Astrocyte of the spinal cord (primary cell): ENCODE results near the gene PPIL4.

Experiments
- DNase-seq: peaks from one replicate; pipeline ENCODE4 v3.0.0; 2011; ENCODE audit warnings: low read depth, low spot score
- H3K4me3 ChIP-seq: 2 replicates; pipeline ENCODE4 v1.5.1; 2011; ENCODE audit warnings: low read depth, mild to moderate bottlenecking, low read length, moderate library complexity
- CTCF ChIP-seq: IDR thresholded peaks from 2 replicates; pipeline ENCODE4 v1.5.1; 2012; ENCODE audit warnings: low read depth, mild to moderate bottlenecking, low read length, inconsistent platforms
- in situ Hi-C: cut with HindIII; loops from 2 replicates; pipeline ENCODE4 v1.10.0; 2017; ENCODE audit warnings: low sequenced_read_pairs

PPIL4 gene

DNA sequence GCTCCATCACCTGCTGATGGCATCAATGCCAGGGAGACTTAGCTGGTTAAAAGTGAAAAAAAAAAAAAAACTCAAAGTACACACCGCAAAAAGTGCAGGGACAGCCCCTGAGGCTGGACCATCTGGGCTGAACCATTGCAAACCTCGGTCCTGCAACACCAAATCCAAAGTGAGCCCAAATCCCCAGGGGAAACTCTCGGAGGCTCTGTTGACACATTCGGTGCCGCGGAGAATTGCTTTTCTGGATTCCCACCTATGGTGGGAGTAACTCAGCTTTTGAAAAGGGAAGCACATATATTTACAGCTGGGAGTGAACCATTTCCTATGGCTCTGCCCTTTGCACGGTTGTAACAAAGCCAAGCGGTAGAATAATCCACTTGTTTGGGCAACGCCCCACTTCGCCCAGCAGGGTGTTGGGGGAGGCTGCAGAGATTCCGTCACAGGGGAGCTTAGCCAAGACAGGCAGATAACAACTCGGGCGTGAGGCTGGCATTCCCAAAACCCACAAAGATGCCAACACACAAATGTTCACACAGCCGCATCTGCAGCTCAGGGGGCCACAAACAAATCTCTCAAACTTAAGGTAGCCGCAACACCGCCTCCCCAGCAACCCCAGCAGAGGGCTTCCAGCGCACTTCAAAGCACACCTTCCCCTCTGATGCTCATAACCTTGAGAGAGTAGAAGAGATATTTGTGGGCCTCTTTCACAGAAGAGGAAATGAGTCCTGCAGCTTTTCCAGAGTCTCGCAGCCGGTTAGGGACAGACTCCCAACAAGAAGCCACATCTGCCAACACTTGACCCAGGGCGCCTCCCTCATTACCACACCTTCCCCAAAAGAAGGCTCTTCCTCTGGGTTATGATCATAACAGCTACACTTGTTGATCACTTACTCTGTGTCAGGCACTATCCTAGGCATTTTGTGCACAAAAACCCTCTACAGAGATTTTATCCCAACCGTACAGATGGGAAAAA, 72.5 kb downstream of the PPIL4 start:
- DNase-seq = peak; percentile 41
- no peak overlapping the region for H3K4me3 ChIP-seq
- in situ Hi-C loops = no loop called here
- TF ChIP-seq CTCF = no peak

- no peak for TF ChIP-seq CTCF
- in situ Hi-C loops = no loop called here
- no peak overlapping the region for H3K4me3 ChIP-seq
- DNase-seq = no peak
Measured at GRCh38 chr6:149472241-149472640, 73.6 kb downstream of the PPIL4 start.

DNA sequence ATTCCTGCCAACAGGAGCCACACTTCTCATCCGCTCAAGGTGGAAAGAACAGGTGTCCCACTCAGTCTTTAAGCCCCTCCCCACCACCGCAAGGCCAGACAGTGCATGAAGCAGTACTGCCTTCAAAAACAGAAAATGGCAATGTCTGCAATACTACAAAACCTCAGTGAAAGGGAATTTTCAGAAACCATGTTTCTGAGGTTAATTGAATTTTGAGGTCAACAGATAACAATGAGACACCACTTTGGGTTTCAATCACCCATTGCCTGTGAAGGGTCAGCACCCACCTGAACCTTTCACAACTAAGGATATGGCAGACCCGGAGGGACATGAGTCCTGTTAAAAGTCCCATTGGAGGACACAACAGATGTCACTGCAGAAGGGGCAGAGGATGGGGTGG, 74.0 kb downstream of the PPIL4 start:
- DNase-seq = no peak
- TF ChIP-seq CTCF = no peak
- H3K4me3 ChIP-seq = no peak overlapping the region
- in situ Hi-C loops = no loop called here

DNA sequence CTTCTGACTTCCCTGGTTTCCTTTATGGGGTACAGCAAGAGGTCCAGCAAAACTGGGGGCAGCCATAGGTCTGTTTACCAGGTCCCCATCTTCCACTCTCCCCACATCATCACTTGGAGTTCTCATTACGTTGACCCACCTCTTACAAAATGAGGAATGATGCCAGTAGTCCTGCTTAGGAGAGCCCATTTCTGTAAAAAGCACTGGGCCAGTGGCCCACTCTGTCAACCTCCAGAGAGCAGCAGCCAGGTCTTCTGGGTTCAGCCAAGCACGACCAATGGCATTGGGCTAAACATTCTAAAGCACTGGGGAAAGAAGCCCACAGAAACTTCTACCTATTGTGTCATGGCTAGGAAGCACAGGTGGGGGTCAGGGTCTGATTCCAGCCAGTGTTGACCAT, 74.9 kb downstream of the PPIL4 start:
- no peak for TF ChIP-seq CTCF
- H3K4me3 ChIP-seq = no peak overlapping the region
- in situ Hi-C loops = no loop called here
- no peak for DNase-seq

DNA sequence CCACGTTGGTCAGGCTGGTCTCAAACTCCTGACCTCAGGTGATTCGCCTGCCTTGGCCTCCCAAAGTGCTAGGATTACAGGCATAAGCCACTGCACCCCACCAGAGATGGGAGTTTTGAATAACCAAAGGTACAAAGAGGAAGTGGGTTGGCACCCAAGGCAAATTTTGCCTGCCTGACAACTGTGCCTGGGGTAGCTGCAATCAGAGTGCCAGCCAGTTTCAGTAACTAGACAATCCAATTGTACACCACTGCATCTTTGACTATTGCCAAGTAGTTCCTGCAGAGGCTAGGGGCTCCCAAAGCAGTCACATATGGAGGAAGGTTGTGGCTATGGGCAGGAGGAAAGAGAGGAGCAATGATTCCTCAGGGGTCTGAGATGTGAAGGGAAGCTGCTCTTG, 77.7 kb downstream of the PPIL4 start:
- H3K4me3 ChIP-seq = no peak overlapping the region
- no peak for DNase-seq
- in situ Hi-C loops = no loop called here
- TF ChIP-seq CTCF = no peak

DNA sequence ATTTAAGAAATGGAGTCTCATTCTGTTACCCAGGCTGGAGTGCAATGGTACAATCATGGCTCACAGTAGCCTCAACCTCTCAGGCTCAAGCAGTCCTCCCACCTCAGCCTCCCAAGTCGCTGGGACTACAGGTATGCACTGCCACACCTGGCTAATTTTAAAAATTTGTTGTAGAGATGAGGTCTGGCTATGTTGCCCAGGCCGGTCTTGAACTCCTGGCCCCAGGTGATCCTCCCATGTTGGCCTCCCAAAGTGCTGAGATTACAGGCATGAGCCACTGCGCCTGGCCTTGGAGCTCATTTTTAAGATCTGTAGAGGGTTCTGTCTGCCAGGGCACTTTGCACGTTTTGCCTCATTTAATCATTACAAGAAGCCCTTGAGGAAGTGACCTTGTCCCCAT, 78.6 kb downstream of the PPIL4 start:
- no peak for DNase-seq
- no peak overlapping the region for H3K4me3 ChIP-seq
- in situ Hi-C loops = no loop called here

More for the DNA sequence above, 78.6 kb downstream of the PPIL4 start:
- no peak for TF ChIP-seq CTCF
